ENCODE measurements around the gene OSCAR. TPM values are rescaled to one million over a fixed set of nuclear protein-coding genes. Genes with fewer than 3 reads are reported as not detected.

OSCAR gene
- total RNA-seq, 2 donors from 2014 or later, result 2.4 TPM; not detected in 1

DNA sequence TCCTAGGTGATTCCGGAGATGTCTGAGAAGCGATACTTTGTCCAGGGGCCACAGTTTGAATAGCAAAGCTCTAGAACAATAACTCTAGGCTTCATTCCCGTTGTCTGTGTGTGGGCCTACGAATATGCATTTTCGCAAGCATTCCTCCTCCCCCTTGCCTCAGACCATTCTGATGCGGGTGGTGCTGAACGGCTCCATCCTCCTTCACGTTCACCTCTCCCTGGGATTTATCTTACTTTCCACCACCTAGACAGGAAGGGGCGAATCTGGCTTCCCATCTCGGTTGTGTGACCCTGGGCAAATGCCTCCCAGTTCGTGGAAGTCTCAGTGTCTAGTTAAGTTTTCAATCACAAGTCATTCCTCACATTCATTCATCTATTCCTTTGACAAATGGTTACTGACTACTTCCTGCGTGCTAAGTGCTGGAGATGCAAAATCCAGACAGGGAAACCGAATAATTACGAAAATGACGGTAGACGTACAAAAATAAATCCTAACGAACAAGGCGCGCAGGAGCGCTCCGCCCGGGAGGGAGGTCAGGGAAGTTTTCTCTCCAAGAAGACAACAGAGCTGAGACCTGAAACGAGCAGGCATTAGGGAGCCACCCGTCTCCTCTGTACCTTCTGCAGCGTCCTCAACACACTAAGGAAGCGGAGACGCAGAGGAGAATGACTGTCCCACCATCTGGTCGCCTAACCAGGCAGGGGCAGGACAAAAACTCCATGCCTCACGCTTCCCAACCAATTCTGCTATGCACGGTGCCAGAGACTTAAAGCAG, 35.7 kb upstream of the OSCAR start:
- no peak overlapping the region for H3K27ac ChIP-seq
- peaks cover 7% of the 10 kb centered on the region for H3K36me3 ChIP-seq
- H3K4me1 ChIP-seq, result peaks cover 0 to 40% of the 10 kb centered on the region in 2 donors
- TF ChIP-seq, protein P1, sequence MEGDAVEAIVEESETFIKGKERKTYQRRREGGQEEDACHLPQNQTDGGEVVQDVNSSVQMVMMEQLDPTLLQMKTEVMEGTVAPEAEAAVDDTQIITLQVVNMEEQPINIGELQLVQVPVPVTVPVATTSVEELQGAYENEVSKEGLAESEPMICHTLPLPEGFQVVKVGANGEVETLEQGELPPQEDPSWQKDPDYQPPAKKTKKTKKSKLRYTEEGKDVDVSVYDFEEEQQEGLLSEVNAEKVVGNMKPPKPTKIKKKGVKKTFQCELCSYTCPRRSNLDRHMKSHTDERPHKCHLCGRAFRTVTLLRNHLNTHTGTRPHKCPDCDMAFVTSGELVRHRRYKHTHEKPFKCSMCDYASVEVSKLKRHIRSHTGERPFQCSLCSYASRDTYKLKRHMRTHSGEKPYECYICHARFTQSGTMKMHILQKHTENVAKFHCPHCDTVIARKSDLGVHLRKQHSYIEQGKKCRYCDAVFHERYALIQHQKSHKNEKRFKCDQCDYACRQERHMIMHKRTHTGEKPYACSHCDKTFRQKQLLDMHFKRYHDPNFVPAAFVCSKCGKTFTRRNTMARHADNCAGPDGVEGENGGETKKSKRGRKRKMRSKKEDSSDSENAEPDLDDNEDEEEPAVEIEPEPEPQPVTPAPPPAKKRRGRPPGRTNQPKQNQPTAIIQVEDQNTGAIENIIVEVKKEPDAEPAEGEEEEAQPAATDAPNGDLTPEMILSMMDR (IDR thresholded peaks at IDR 0.05), result no peak
- H3K4me3 ChIP-seq, result peak overlapping the region; percentile 15 to 51
- peak; percentile 59 for DNase-seq (ENCODE audit: low spot score)
- H3K27me3 ChIP-seq, result no peaks in the 10 kb centered on the region
- H3K9me3 ChIP-seq, result no peaks in the 10 kb centered on the region

DNA sequence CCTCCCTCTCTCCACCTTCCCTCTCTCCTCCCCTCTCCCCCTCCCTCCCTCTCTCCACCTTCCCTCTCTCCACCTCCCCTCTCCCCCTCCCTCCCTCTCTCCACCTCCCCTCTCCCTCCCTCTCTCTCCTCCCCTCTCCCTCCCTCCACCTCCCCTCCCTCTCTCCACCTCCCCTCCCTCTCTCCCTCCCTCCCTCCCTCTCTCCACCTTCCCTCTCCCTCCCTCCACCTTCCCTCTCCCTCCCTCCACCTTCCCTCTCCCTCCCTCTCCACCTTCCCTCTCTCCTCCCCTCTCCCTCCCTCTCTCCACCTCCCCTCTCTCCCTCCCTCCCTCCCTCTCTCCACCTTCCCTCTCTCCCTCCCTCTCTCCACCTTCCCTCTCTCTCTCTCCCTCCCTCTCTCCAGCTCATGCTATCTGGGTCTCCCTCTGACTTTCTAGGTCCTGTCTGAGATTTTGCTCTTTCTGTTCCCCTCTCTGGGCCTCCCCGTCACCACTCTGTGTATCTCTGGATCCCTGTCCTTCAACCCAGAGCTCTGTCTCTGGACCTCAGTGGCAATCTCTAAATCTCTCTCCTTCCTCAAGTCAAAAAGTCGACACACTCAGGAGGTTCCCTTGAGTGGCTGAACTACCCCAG, 33.5 kb upstream of the OSCAR start:
- no peak for DNase-seq (ENCODE audit: low spot score)
- Histone ChIP-seq H3K27me3 (no peaks in the 10 kb centered on the region), H3K27ac (no peak overlapping the region), H3K36me3 (peaks cover 25% of the 10 kb centered on the region), H3K4me3 (no peak overlapping the region), H3K9me3 (no peaks in the 10 kb centered on the region), H3K4me1 (peaks cover 0 to 21% of the 10 kb centered on the region in 2 donors)
- TF ChIP-seq, protein P1 (IDR thresholded peaks at IDR 0.05), result no peak

DNA sequence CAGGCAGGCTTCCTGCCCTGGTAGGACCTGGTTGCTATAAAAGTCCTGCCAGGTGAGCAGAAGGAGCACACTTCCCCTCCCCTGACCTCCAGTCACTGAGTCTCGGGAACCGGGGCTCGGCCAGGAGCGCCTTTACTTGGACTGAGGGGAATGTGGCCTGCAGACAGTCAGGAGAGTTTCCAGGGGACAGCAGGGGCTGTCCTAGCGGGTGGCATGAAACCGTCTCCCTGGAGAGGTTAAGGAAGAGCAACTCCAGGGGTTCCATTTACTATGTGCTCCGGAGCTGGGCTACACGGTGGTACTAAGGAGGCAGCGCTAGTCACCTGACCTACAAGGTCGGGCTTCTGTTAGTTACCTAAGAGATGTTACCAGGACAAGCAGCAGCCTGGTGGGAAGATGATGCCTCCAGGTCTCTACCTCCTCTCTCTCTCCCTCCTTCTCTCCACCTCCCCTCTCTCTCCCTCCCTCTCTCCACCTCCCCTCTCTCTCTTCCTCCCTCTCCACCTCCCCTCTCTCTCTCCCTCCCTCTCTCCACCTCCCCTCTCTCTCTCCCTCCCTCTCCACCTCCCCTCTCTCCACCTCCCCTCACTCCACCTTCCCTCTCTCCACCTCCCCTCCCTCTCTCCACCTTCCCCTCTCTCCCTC, 32.8 kb upstream of the OSCAR start:
- Histone ChIP-seq H3K9me3 (no peaks in the 10 kb centered on the region), H3K36me3 (peaks cover 31% of the 10 kb centered on the region), H3K27ac (no peak overlapping the region), H3K4me3 (no peak overlapping the region), H3K27me3 (no peaks in the 10 kb centered on the region), H3K4me1 (peaks cover 0 to 15% of the 10 kb centered on the region in 2 donors)
- DNase-seq (ENCODE audit: low spot score), result no peak
- TF ChIP-seq, protein P1 (IDR thresholded peaks at IDR 0.05), result no peak

DNA sequence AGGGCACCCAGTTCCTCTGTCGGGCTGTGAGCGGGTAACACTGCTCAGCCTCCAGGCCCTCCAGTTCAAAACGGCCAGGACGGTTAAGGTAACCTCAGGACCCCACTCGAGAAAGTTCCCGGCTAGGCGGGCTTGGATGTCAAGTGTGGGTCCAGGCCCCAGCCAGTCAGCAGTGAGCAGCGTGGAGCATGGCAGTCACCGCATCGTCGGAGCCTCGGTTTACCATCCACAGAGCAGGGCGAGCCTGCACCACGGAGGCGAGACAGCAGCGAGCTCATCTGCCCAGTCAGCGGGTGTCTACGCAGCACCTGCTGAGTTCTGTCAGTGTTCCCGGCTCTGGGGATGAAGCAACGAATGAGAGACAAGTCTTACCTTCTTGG, 29.0 kb upstream of the OSCAR start:
- Histone ChIP-seq H3K27ac (no peak overlapping the region), H3K9me3 (no peaks in the 10 kb centered on the region), H3K4me1 (no peaks in the 10 kb centered on the region), H3K27me3 (no peaks in the 10 kb centered on the region), H3K4me3 (no peak overlapping the region), H3K36me3 (peaks cover 67% of the 10 kb centered on the region)
- TF ChIP-seq, protein P1 (IDR thresholded peaks at IDR 0.05), result no peak
- no peak for DNase-seq (ENCODE audit: low spot score)

DNA sequence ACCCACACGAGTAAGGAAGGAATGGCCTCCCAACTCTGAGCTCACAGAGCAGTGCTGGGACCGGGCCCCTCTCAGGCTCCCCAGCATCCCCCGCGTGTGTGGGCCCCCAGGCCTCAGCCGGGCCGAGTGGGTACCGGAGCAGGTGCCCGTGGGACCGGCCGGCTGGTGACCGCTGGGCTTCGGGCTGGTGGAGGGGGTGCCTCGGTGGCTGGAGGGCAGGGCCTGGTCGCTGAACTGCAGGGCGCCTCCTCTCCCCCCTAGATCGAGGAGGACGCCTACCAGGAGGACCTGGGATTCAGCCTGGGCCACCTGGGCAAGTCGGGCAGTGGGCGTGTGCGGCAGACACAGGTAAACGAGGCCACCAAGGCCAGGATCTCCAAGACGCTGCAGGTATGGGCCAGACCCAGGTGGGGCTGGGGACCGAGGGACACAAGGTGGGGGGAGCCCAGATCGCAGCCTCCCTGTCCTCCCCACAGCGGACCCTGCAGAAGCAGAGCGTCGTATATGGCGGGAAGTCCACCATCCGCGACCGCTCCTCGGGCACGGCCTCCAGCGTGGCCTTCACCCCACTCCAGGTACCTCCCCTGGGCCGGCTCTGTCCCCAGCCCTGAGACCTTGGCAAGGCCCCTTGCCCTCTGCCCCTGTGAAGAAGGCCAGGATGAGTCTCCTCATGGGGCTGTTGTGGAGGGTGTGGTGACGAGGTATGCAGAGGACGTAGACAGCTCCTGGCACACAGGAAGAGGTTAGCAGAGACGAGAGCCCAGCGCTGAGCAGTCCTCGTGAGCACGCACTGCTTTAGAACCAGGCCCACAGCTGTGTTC, 28.4 kb upstream of the OSCAR start:
- TF ChIP-seq, protein P1 (IDR thresholded peaks at IDR 0.05), result no peak
- no peak for DNase-seq (ENCODE audit: low spot score)
- H3K4me1 ChIP-seq, result no peaks in the 10 kb centered on the region

More for the DNA sequence above, 28.4 kb upstream of the OSCAR start:
- Histone ChIP-seq H3K27ac (no peak overlapping the region), H3K36me3 (peaks cover 73% of the 10 kb centered on the region), H3K27me3 (no peaks in the 10 kb centered on the region), H3K4me3 (no peak overlapping the region), H3K9me3 (no peaks in the 10 kb centered on the region)

Data from right atrium auricular region (tissue), 2 donors.